Adrenal gland (tissue), 5 donors: ENCODE results near the gene ZNF692.

Source experiments
- CTCF ChIP-seq, 6 experiments: fragments of 450-650 bp in 4 of 6; fragments of 200-600 bp in 2 of 6; sonication (generic) in 1 of 6; IDR thresholded peaks; 1 replicate in 5 of 6; 2 replicates in 1 of 6; pipeline versions ENCODE4 v1.5.1 to v1.8.0; 2016 to 2021; ENCODE audit warnings: antibody characterized with exemption in 6 of 6, mild to moderate bottlenecking in 2 of 6, moderate library complexity in 1 of 6
- POLR2A ChIP-seq, 2 donors: fragments of 450-650 bp; IDR thresholded peaks; one replicate each; pipeline ENCODE4 v1.6.1; 2017; ENCODE audit warnings: antibody characterized with exemption in 2 of 2, mild to moderate bottlenecking in 2 of 2, moderate library complexity in 1 of 2
- donor health status: DM: no; HTN: no; CAD: no.

GRCh38 chr1:248861616-248862015 is 2.7 kb upstream of the ZNF692 start:
- TF ChIP-seq CTCF (IDR thresholded peaks at IDR 0.05) (no peak), POLR2A (IDR thresholded peaks at IDR 0.05) (no peak)
